ENCODE measurements around the gene COLEC11.

The COLEC11 gene

GRCh38 chr2:3645745-3646389 is 51.0 kb downstream of the COLEC11 start:
- no peaks in the 10 kb centered on the region for H3K36me3 ChIP-seq (ENCODE audit: control insufficient read depth in 4 of 4, insufficient read depth in 4 of 4, low read length in 3 of 4)
- peaks cover 0 to 8% (median 0%) of the 10 kb centered on the region in 5 experiments for H3K27me3 ChIP-seq (replicated peaks in 2 of 5; ENCODE audit: control insufficient read depth in 4 of 5, insufficient read depth in 5 of 5, low read length in 4 of 5)
- H3K9me3 ChIP-seq (ENCODE audit: control extremely low read depth in 1 of 5, control insufficient read depth in 4 of 5, insufficient read depth in 2 of 5, low read depth in 1 of 5, low read length in 4 of 5) = no peaks in the 10 kb centered on the region
- POLR2A ChIA-PET = no interaction called here
- peaks cover 0 to 3% (median under 1%) of the 10 kb centered on the region in 4 experiments for H3K4me1 ChIP-seq (ENCODE audit: control extremely low read depth in 1 of 4, control insufficient read depth in 4 of 4, insufficient read depth in 4 of 4, low read length in 3 of 4)
- no peak overlapping the region for H3K4me3 ChIP-seq (ENCODE audit: control insufficient read depth in 1 of 7, extremely low read depth in 1 of 7, insufficient read depth in 4 of 7, low read depth in 2 of 7, low read length in 6 of 7)
- no peak overlapping the region for H3K27ac ChIP-seq (ENCODE audit: insufficient read depth in 1 of 2, low read depth in 1 of 2, low read length in 2 of 2, poor library complexity in 1 of 2, severe bottlenecking in 2 of 2)
- no peak for DNase-seq
- WGBS (ENCODE audit: insufficient coverage) = 88% methylated on average over 9 of the region's 10 CpGs
- CTCF ChIA-PET = no interaction called here

- H3K27ac ChIP-seq (ENCODE audit: insufficient read depth in 1 of 2, low read depth in 1 of 2, low read length in 2 of 2, poor library complexity in 1 of 2, severe bottlenecking in 2 of 2) = no peak overlapping the region
- ChIA-PET POLR2A (no interaction called here), CTCF (no interaction called here)
- DNase-seq = no peak
- peaks cover 0 to 8% (median 0%) of the 10 kb centered on the region in 5 experiments for H3K27me3 ChIP-seq (replicated peaks in 2 of 5; ENCODE audit: control insufficient read depth in 4 of 5, insufficient read depth in 5 of 5, low read length in 4 of 5)
- no peaks in the 10 kb centered on the region for H3K36me3 ChIP-seq (ENCODE audit: control insufficient read depth in 4 of 4, insufficient read depth in 4 of 4, low read length in 3 of 4)
- H3K9me3 ChIP-seq (ENCODE audit: control extremely low read depth in 1 of 5, control insufficient read depth in 4 of 5, insufficient read depth in 2 of 5, low read depth in 1 of 5, low read length in 4 of 5) = no peaks in the 10 kb centered on the region
- 97% methylated on average over 3 of the region's 8 CpGs for WGBS (ENCODE audit: insufficient coverage)
- H3K4me1 ChIP-seq (ENCODE audit: control extremely low read depth in 1 of 4, control insufficient read depth in 4 of 4, insufficient read depth in 4 of 4, low read length in 3 of 4) = peaks cover 0 to 6% (median 3%) of the 10 kb centered on the region in 4 experiments
- no peak overlapping the region for H3K4me3 ChIP-seq (ENCODE audit: control insufficient read depth in 1 of 7, extremely low read depth in 1 of 7, insufficient read depth in 4 of 7, low read depth in 2 of 7, low read length in 6 of 7)
Measured at GRCh38 chr2:3646446-3646845, 51.5 kb downstream of the COLEC11 start.

GRCh38 chr2:3647246-3647645 is 52.3 kb downstream of the COLEC11 start:
- Histone ChIP-seq H3K4me3 (ENCODE audit: control insufficient read depth in 1 of 7, extremely low read depth in 1 of 7, insufficient read depth in 4 of 7, low read depth in 2 of 7, low read length in 6 of 7) (no peak overlapping the region), H3K27me3 (replicated peaks in 2 of 5; ENCODE audit: control insufficient read depth in 4 of 5, insufficient read depth in 5 of 5, low read length in 4 of 5) (peaks cover 0 to 8% (median 0%) of the 10 kb centered on the region in 5 experiments), H3K27ac (ENCODE audit: insufficient read depth in 1 of 2, low read depth in 1 of 2, low read length in 2 of 2, poor library complexity in 1 of 2, severe bottlenecking in 2 of 2) (no peak overlapping the region), H3K36me3 (ENCODE audit: control insufficient read depth in 4 of 4, insufficient read depth in 4 of 4, low read length in 3 of 4) (no peaks in the 10 kb centered on the region), H3K4me1 (ENCODE audit: control extremely low read depth in 1 of 4, control insufficient read depth in 4 of 4, insufficient read depth in 4 of 4, low read length in 3 of 4) (peaks cover 0 to 13% (median 11%) of the 10 kb centered on the region in 4 experiments), H3K9me3 (ENCODE audit: control extremely low read depth in 1 of 5, control insufficient read depth in 4 of 5, insufficient read depth in 2 of 5, low read depth in 1 of 5, low read length in 4 of 5) (no peaks in the 10 kb centered on the region)
- CTCF ChIA-PET = no interaction called here
- DNase-seq = no peak
- POLR2A ChIA-PET = no interaction called here
- 86% methylated on average over 13 of the region's 13 CpGs for WGBS (ENCODE audit: insufficient coverage)

GRCh38 chr2:3647831-3648651 is 53.1 kb downstream of the COLEC11 start:
- Histone ChIP-seq H3K4me3 (ENCODE audit: control insufficient read depth in 1 of 7, extremely low read depth in 1 of 7, insufficient read depth in 4 of 7, low read depth in 2 of 7, low read length in 6 of 7) (no peak overlapping the region), H3K36me3 (ENCODE audit: control insufficient read depth in 4 of 4, insufficient read depth in 4 of 4, low read length in 3 of 4) (no peaks in the 10 kb centered on the region), H3K27me3 (replicated peaks in 2 of 5; ENCODE audit: control insufficient read depth in 4 of 5, insufficient read depth in 5 of 5, low read length in 4 of 5) (peaks cover 0 to 8% (median 0%) of the 10 kb centered on the region in 5 experiments), H3K9me3 (ENCODE audit: control extremely low read depth in 1 of 5, control insufficient read depth in 4 of 5, insufficient read depth in 2 of 5, low read depth in 1 of 5, low read length in 4 of 5) (no peaks in the 10 kb centered on the region), H3K27ac (ENCODE audit: insufficient read depth in 1 of 2, low read depth in 1 of 2, low read length in 2 of 2, poor library complexity in 1 of 2, severe bottlenecking in 2 of 2) (no peak overlapping the region), H3K4me1 (ENCODE audit: control extremely low read depth in 1 of 4, control insufficient read depth in 4 of 4, insufficient read depth in 4 of 4, low read length in 3 of 4) (peaks cover 0 to 15% (median 11%) of the 10 kb centered on the region in 4 experiments)
- WGBS (ENCODE audit: insufficient coverage) = 94% methylated on average over 9 of the region's 14 CpGs
- POLR2A ChIA-PET = no interaction called here
- DNase-seq = no peak
- CTCF ChIA-PET = interaction anchor here (0.6 kb wide), 1 partner anchor 83 kb away, joined by 3 read pairs; no protein-coding TSS in a partner anchor

DNA sequence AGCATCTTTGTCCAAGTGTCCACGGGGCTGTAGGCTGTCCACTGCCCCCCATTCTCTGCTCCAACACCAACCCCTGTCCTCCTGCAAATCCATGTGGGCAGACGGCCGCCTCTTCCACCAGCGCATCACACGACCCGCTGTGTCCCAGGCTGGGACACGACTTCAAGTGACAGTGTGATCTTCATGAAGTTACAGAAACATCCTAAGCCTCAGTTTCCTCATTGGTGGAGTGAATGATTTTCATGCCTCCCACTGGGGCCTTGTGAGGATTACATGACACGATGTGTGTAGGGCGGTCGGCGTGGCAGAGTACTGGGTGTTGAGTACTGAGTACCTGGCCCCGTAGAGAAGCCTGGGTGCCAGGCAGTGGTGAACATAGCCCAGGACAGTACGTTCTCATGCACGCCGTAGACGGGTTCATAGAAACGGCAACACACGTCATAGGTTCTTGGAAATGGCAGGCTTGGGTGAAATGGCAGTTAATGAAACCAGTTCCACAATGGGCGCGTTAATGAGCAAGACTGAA is 53.8 kb downstream of the COLEC11 start:
- H3K4me3 ChIP-seq (ENCODE audit: control insufficient read depth in 1 of 7, extremely low read depth in 1 of 7, insufficient read depth in 4 of 7, low read depth in 2 of 7, low read length in 6 of 7) = no peak overlapping the region
- DNase-seq = no peak
- WGBS (ENCODE audit: insufficient coverage) = 93% methylated on average over 17 of the region's 20 CpGs
- CTCF ChIA-PET = interaction anchor here (2.1 kb wide), 1 partner anchor 225 kb away, joined by 9 read pairs; no protein-coding TSS in a partner anchor
- H3K27me3 ChIP-seq (replicated peaks in 2 of 5; ENCODE audit: control insufficient read depth in 4 of 5, insufficient read depth in 5 of 5, low read length in 4 of 5) = peaks cover 0 to 8% (median 0%) of the 10 kb centered on the region in 5 experiments
- no peaks in the 10 kb centered on the region for H3K9me3 ChIP-seq (ENCODE audit: control extremely low read depth in 1 of 5, control insufficient read depth in 4 of 5, insufficient read depth in 2 of 5, low read depth in 1 of 5, low read length in 4 of 5)
- H3K4me1 ChIP-seq (ENCODE audit: control extremely low read depth in 1 of 4, control insufficient read depth in 4 of 4, insufficient read depth in 4 of 4, low read length in 3 of 4) = peaks cover 0 to 15% (median 11%) of the 10 kb centered on the region in 4 experiments
- POLR2A ChIA-PET = no interaction called here
- no peaks in the 10 kb centered on the region for H3K36me3 ChIP-seq (ENCODE audit: control insufficient read depth in 4 of 4, insufficient read depth in 4 of 4, low read length in 3 of 4)
- no peak overlapping the region for H3K27ac ChIP-seq (ENCODE audit: insufficient read depth in 1 of 2, low read depth in 1 of 2, low read length in 2 of 2, poor library complexity in 1 of 2, severe bottlenecking in 2 of 2)

GRCh38 chr2:3649581-3649980 is 54.7 kb downstream of the COLEC11 start:
- DNase-seq = no peak
- CTCF ChIA-PET = interaction anchor here (1.8 to 2.1 kb wide), 2 partner anchors 21 to 226 kb away, joined by 5 to 9 read pairs; no protein-coding TSS in a partner anchor

More at GRCh38 chr2:3649581-3649980, 54.7 kb downstream of the COLEC11 start:
- H3K27me3 ChIP-seq (replicated peaks in 2 of 5; ENCODE audit: control insufficient read depth in 4 of 5, insufficient read depth in 5 of 5, low read length in 4 of 5) = peaks cover 0 to 8% (median 0%) of the 10 kb centered on the region in 5 experiments
- no peaks in the 10 kb centered on the region for H3K9me3 ChIP-seq (ENCODE audit: control extremely low read depth in 1 of 5, control insufficient read depth in 4 of 5, insufficient read depth in 2 of 5, low read depth in 1 of 5, low read length in 4 of 5)
- H3K4me1 ChIP-seq (ENCODE audit: control extremely low read depth in 1 of 4, control insufficient read depth in 4 of 4, insufficient read depth in 4 of 4, low read length in 3 of 4) = peaks cover 0 to 15% (median 11%) of the 10 kb centered on the region in 4 experiments
- POLR2A ChIA-PET = no interaction called here
- no peaks in the 10 kb centered on the region for H3K36me3 ChIP-seq (ENCODE audit: control insufficient read depth in 4 of 4, insufficient read depth in 4 of 4, low read length in 3 of 4)
- no peak overlapping the region for H3K27ac ChIP-seq (ENCODE audit: insufficient read depth in 1 of 2, low read depth in 1 of 2, low read length in 2 of 2, poor library complexity in 1 of 2, severe bottlenecking in 2 of 2)
- 92% methylated on average over 16 of the region's 16 CpGs for WGBS (ENCODE audit: insufficient coverage)
- no peak overlapping the region for H3K4me3 ChIP-seq (ENCODE audit: control insufficient read depth in 1 of 7, extremely low read depth in 1 of 7, insufficient read depth in 4 of 7, low read depth in 2 of 7, low read length in 6 of 7)
